Superior temporal gyrus (tissue), 1 donor: ENCODE results near the gene STRA8.

Experiments used
- DNase-seq: peaks from one replicate; pipeline ENCODE4 v3.0.0-alpha.2; 2016; ENCODE audit errors: extremely low spot score

The STRA8 gene

DNA sequence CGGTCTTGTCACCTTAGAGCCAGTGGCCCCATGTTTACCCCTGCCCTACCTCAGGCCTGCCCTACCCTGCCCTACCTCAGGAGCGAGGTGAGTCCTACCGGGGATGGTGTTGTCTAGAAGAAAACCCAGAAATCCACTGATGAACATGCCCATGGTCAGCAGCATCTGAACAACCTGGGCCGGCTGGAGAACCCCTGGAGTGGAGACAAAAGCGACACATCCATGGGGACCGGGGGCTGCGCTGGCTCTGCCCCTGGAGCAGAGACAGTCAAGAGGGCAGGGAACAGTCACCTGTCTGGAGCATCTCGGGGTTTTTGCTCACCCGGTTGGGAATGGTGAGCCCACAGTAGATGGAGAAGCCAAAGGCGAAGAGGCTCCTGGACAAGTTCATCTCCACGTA, 36.3 kb downstream of the STRA8 start:
- no peak for DNase-seq

- DNase-seq, result no peak
Observed at GRCh38 chr7:135270577-135271254, 37.1 kb downstream of the STRA8 start.

GRCh38 chr7:135271255-135271615, 37.6 kb downstream of the STRA8 start:
- no peak for DNase-seq

- DNase-seq, result no peak
Observed at GRCh38 chr7:135272303-135272702, 38.7 kb downstream of the STRA8 start.

DNA sequence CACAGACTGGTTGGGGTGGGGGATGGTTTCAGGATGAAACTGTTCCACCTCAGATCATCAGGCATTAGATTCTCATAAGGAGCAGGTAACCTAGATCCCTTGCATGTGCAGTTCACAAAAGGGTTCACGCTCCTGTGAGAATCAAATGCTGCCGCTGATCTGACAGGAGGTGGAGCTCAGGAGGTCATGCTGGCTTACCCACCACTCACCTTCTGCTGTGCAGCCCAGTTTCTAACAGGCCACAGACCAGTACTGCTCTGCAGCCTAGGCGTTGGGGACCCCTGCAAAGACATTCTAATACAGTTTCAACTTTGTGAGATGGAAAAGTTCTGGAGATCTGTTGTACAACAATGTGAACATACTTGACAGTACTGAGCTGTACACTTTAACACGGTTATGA, 39.9 kb downstream of the STRA8 start:
- DNase-seq, result no peak

DNA sequence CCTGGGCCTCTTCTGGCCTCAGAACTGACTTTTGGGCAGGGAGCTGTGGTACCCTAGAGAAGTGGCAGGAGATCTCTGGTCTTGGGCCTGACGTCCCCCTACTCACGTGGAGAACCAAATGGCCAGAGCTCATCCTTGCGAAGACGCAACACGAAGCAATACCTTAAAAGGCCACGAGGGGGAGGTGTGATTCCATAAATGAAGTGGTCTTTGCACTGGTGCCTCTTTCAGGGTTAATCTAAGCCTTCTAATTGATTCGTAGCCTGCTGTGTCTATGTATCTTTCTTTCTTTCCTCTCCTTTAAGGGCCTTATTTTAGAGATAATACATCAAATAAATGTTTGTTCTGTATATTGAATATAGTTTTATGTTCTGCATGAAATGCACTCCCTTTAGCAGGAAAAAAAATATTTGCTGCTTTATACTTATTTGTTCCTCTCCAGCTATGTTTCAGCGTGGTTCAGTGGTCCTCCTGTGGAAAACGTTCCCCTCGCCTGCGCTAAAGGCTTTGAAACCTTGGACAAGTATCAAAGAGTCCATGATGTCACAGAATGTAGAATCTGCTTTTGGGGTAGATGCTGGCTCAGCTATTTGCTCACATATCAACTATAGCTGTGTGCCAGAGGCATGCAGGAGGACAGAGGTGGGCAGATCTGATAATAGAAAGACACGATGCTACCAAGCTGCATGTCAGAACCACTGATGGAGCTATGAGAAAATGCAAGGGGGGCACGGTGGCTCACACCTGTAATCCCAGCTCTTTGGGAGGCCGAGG, 41.0 kb downstream of the STRA8 start:
- DNase-seq, result peak; percentile 94

DNA sequence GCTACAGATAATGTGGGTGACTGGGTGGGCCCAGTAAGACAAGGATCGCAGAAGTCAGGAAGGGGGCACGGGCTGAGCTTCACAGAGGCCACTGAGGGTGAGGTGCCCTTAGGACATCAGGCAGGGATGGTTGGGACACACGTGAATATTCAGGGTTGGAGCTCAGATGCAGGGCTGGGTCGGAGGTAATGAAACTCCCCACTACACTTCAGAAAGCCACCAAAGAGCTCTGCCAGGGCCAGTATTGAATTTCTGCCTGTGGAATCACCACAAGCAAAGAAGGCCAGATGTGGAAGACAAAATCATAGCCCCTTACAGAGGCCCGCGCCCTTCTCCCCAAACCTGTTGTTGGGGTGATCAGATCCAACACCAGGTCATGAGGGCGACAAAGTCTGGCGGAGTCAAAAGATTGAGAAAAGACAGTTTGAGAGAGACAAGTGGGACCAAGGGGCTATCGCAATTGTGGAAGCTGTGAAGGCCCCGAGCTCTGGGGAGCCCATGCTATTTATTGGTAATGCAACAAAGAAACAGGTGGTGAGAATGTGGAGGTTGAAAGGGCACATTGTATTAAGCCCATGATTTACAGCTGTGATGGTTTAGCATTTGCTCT, 42.4 kb downstream of the STRA8 start:
- no peak for DNase-seq

GRCh38 chr7:135277161-135277560, 43.5 kb downstream of the STRA8 start:
- DNase-seq, result no peak

GRCh38 chr7:135281363-135281949, 47.8 kb downstream of the STRA8 start:
- DNase-seq, result peak; percentile 97

DNA sequence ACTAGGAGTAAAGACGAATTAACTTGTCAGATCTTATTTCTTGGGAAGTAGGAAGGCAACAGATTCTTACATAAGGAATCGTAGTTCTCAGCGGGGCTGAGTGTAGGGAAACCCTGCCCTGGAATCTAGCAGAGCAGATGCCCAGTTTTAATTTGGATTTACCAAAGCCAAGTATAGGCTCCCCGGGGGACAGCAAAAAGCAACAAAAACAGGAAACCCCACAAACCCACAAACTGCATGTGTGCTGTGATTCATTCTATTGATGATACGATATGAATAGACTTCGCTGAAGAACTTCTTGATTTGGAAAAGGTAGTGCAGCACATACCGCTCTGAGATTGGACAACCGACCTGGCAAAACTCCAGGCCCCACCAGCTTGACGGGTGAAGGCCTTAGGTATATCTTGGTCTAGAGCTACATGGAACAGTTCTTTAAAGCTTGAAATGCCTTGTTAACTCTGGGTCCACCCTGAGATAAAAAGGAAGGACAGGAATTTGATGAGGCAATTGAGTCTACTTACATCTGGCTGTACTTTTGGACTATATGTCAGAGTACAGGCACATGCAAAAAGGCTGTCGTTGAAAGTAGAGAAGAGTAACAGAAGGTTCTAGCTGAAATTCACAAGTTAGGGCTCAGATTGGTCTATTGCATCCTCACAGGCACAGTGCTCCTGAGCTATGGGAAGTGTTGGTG, 49.1 kb downstream of the STRA8 start:
- no peak for DNase-seq

DNA sequence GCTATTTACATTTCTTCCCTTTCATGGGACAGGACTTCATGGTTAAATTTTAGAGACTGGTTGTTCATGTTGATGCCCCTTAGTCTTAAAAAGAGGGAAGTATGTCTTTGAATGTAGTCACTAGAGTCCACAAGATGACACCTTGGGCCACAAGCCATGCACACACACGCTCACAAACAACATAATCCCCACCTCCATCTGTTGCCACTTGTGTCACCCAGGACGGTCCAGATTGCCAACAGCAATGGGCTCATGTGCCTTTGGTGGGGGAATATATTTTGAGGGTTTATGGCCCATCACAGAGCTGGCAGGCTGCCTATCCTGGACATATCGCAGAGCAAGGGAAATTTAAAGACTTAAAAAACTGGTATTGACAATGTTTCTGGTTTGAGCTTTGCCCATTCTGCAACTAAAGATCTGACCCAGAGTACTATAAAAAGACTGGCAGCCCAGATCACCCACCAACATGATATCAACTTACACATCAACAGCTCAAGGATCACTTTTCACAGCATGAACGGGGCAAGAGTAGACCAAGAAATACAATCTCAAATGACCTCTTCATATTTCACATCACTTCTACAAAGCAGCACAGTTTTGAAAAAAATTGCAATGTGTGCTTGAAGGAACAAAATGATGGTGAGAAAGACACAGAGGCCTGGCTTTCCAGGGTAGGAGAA, 50.5 kb downstream of the STRA8 start:
- DNase-seq, result no peak

- no peak for DNase-seq
Observed at GRCh38 chr7:135285547-135286233, 52.1 kb downstream of the STRA8 start.

GRCh38 chr7:135286876-135287275, 53.2 kb downstream of the STRA8 start:
- no peak for DNase-seq

DNA sequence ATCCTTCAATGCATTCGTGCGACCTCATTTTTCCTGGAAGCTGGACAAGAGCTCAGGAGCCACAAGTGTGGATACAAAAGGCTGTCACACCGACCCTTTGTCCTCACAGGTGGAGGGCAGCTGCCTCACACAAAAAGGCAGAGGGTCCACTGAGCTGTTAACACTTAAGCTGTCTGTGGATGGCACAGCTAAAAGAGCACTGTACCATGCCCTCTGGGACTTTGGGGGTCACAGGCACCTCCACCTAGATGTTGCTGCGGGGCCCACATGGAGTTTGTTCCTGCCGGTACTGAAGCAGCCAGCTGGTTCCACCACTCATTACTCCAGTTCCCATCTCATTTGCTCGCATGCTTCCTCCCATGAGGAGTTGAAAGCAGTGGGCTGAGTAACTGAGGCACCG, 57.0 kb downstream of the STRA8 start:
- no peak for DNase-seq

GRCh38 chr7:135291809-135292253, 58.2 kb downstream of the STRA8 start:
- no peak for DNase-seq

- no peak for DNase-seq
Observed at GRCh38 chr7:135299235-135299634, 65.6 kb downstream of the STRA8 start.

- no peak for DNase-seq
Observed at GRCh38 chr7:135300913-135301765, 67.5 kb downstream of the STRA8 start.
